ENCODE results near the gene FAM163B.

DNA sequence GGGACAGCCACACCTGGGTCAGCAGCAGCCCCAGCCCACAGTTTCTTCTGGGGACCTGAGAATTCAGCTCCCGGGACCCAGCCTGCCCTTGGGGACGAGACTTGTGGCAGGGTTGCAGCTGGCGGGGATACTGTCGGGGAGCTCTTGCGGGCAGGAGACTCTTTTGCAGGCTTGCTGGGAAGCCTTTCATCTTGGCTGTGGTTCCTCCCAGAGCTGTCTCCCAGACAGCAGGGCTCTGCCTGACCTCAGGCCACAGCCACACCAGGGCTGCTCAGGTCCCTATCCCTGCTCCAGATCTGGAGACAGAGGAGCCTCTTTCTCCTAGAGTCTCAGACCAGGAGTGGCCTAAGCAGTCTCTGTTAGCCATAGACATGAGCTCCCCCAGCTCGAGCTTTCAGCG is 79.7 kb downstream of the FAM163B start:
- TF ChIP-seq, protein P1, sequence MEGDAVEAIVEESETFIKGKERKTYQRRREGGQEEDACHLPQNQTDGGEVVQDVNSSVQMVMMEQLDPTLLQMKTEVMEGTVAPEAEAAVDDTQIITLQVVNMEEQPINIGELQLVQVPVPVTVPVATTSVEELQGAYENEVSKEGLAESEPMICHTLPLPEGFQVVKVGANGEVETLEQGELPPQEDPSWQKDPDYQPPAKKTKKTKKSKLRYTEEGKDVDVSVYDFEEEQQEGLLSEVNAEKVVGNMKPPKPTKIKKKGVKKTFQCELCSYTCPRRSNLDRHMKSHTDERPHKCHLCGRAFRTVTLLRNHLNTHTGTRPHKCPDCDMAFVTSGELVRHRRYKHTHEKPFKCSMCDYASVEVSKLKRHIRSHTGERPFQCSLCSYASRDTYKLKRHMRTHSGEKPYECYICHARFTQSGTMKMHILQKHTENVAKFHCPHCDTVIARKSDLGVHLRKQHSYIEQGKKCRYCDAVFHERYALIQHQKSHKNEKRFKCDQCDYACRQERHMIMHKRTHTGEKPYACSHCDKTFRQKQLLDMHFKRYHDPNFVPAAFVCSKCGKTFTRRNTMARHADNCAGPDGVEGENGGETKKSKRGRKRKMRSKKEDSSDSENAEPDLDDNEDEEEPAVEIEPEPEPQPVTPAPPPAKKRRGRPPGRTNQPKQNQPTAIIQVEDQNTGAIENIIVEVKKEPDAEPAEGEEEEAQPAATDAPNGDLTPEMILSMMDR (IDR thresholded peaks at IDR 0.05 in 8 of 11, conservative IDR thresholded peaks at IDR 0.05 in 3 of 11): no peak
- TF ChIP-seq POLR2AphosphoS5 (IDR thresholded peaks at IDR 0.05): no peak
